Measurements from ENCODE around the gene AOAH.
A peak's percentile ranks its signal among the peaks of the same experiment; 100 is the strongest.
"Not testable (repeated sequence)": the region's sequence is repeated elsewhere in the genome, so short reads cannot be mapped to it uniquely, and the experiment has no call there.

Gene AOAH

GRCh38 chr7:36703860-36704259 lies 20.4 kb downstream of the AOAH start:
- not testable (repeated sequence) for DNase-seq (ENCODE audit: low read depth in 3 of 3, low spot score in 1 of 3)

GRCh38 chr7:36692456-36692855 lies 31.8 kb downstream of the AOAH start:
- DNase-seq (ENCODE audit: low read depth in 3 of 3, low spot score in 1 of 3), result no peak

GRCh38 chr7:36691983-36692382 lies 32.3 kb downstream of the AOAH start:
- no peak for DNase-seq (ENCODE audit: low read depth in 3 of 3, low spot score in 1 of 3)

- no peak for DNase-seq (ENCODE audit: low read depth in 3 of 3, low spot score in 1 of 3)
Measured at GRCh38 chr7:36690514-36691187, 33.6 kb downstream of the AOAH start.

GRCh38 chr7:36690041-36690440 lies 34.3 kb downstream of the AOAH start:
- no peak for DNase-seq (ENCODE audit: low read depth in 3 of 3, low spot score in 1 of 3)

- DNase-seq (ENCODE audit: low read depth in 3 of 3, low spot score in 1 of 3), result peak in 2 of 3 donors; percentile 5 to 26
Measured at GRCh38 chr7:36686499-36686898, 37.8 kb downstream of the AOAH start.

GRCh38 chr7:36684954-36685353 lies 39.3 kb downstream of the AOAH start:
- no peak for DNase-seq (ENCODE audit: low read depth in 3 of 3, low spot score in 1 of 3)

GRCh38 chr7:36683695-36684357 lies 40.5 kb downstream of the AOAH start:
- DNase-seq (ENCODE audit: low read depth in 3 of 3, low spot score in 1 of 3), result no peak

GRCh38 chr7:36683111-36683510 lies 41.2 kb downstream of the AOAH start:
- no peak for DNase-seq (ENCODE audit: low read depth in 3 of 3, low spot score in 1 of 3)

- DNase-seq (ENCODE audit: low read depth in 3 of 3, low spot score in 1 of 3), result no peak
Measured at GRCh38 chr7:36682102-36682501, 42.2 kb downstream of the AOAH start.

GRCh38 chr7:36677769-36678437 lies 46.4 kb downstream of the AOAH start:
- DNase-seq (ENCODE audit: low read depth in 3 of 3, low spot score in 1 of 3), result peak in 1 of 3 donors; percentile 36

- no peak for DNase-seq (ENCODE audit: low read depth in 3 of 3, low spot score in 1 of 3)
Measured at GRCh38 chr7:36673703-36674102, 50.6 kb downstream of the AOAH start.

GRCh38 chr7:36671432-36671829 lies 52.9 kb downstream of the AOAH start:
- DNase-seq (ENCODE audit: low read depth in 3 of 3, low spot score in 1 of 3), result no peak

GRCh38 chr7:36670585-36671431 lies 53.5 kb downstream of the AOAH start:
- peak; percentile 31 to 54 (median 39) for DNase-seq (ENCODE audit: low read depth in 3 of 3, low spot score in 1 of 3)

- DNase-seq (ENCODE audit: low read depth in 3 of 3, low spot score in 1 of 3), result no peak
Measured at GRCh38 chr7:36668750-36669149, 55.5 kb downstream of the AOAH start.

- no peak for DNase-seq (ENCODE audit: low read depth in 3 of 3, low spot score in 1 of 3)
Measured at GRCh38 chr7:36668080-36668479, 56.2 kb downstream of the AOAH start.

GRCh38 chr7:36667007-36667745 lies 57.1 kb downstream of the AOAH start:
- no peak for DNase-seq (ENCODE audit: low read depth in 3 of 3, low spot score in 1 of 3)

GRCh38 chr7:36663481-36663880 lies 60.8 kb downstream of the AOAH start:
- DNase-seq (ENCODE audit: low read depth in 3 of 3, low spot score in 1 of 3), result no peak

- no peak for DNase-seq (ENCODE audit: low read depth in 3 of 3, low spot score in 1 of 3)
Measured at GRCh38 chr7:36661135-36661840, 63.0 kb downstream of the AOAH start.

All from stimulated activated CD4-positive, alpha-beta T cell treated with anti-CD3 and anti-CD28 coated beads, TNF-alpha, amount 100 ng/mL, for 1 hour (primary cell).